GM12891 (cell line): ENCODE results near the gene GALNT18.

Source experiments
- DNase-seq: peaks from one replicate; pipeline ENCODE4 v3.0.0; 2011; ENCODE audit warnings: low spot score; ENCODE audit not compliant: insufficient read length
- FAIRE-seq: peaks from 2 replicates; lab custom pipeline; 2011; peaks lifted over from hg19 to GRCh38; lab: Jason Lieb, UNC
- PAX5 ChIP-seq: IDR thresholded peaks from 2 replicates; pipeline ENCODE4 v1.6.1; 2011; ENCODE audit warnings: low read length, moderate library complexity, mild to moderate bottlenecking; ENCODE audit not compliant: insufficient read depth, severe bottlenecking
- POLR2A ChIP-seq: IDR thresholded peaks from 2 replicates; pipeline ENCODE4 v1.6.1; 2011; ENCODE audit warnings: low read depth, low read length, control low read depth
- POLR2AphosphoS5 ChIP-seq: IDR thresholded peaks from 2 replicates; pipeline ENCODE4 v1.6.1; 2011; ENCODE audit warnings: low read depth, low read length, control low read depth
- POU2F2 ChIP-seq: IDR thresholded peaks from 2 replicates; pipeline ENCODE4 v1.6.1; 2011; ENCODE audit warnings: low read depth, mild to moderate bottlenecking, control low read depth, low read length, moderate library complexity
- SPI1 ChIP-seq: IDR thresholded peaks from 2 replicates; pipeline ENCODE4 v1.6.1; 2011; ENCODE audit warnings: low read depth, low read length, control low read depth
- TAF1 ChIP-seq: IDR thresholded peaks from 2 replicates; pipeline ENCODE4 v1.6.1; 2011; ENCODE audit warnings: low read depth, low read length, control low read depth

The GALNT18 gene

DNA sequence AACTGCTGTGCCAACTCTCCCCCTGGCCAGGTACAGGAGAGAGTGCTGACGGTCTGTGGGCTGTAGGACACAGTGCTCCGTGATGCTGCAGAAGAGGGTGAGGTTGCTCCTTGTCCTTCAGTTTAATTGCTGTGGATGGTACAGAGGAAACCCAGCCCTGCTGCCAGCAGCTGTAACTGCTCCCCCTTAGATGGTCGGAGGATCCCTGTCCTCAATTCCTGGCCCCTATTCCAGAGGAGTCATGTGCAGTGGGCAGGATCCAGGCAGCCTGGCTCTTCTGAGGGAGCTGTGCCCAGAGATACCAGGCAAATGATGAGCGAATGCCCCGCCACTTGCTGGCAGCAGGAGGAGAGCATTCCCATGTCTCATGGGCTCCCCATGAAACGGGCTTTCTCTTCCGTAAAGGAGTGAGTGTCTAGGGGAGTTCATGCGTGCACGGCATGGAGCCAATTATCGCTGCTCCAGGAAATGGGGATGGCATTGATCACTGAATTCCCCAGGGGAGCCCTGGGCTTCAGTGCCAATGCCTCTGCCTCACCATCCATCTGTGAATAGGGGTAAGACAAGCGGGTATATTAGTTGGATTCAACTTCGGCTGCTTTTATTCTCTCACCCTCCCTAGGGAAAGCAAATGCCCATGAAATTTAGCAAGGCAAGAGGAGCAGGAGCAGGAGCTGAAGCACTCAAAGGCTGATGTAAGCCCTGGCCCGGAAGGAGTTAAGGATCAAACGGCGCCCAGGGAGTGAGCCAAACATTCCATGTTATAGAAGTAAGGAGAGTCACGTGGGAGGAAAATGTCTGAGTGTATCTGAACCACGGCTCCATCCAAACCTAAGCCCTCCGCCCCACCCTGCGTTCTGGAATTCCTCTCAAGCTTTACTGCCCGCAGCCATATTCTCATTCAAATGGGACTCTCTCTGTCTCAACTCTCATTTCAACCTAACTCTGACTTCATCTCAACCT lies 217.8 kb downstream of the GALNT18 start:
- TF ChIP-seq POU2F2 (no peak), PAX5 (no peak), POLR2A (no peak), POLR2AphosphoS5 (no peak), SPI1 (no peak), TAF1 (no peak)
- FAIRE-seq (no peak), DNase-seq (no peak)

GRCh38 chr11:11401960-11402535 lies 219.8 kb downstream of the GALNT18 start:
- no peak for TF ChIP-seq POLR2AphosphoS5
- TF ChIP-seq POLR2A: no peak
- TF ChIP-seq TAF1: no peak
- no peak for TF ChIP-seq SPI1
- TF ChIP-seq POU2F2: no peak
- no peak for TF ChIP-seq PAX5
- no peak for FAIRE-seq

GRCh38 chr11:11400635-11401232 lies 221.1 kb downstream of the GALNT18 start:
- FAIRE-seq: no peak
- TF ChIP-seq POU2F2: no peak
- TF ChIP-seq TAF1: no peak
- no peak for TF ChIP-seq SPI1
- TF ChIP-seq POLR2AphosphoS5: no peak
- no peak for TF ChIP-seq POLR2A
- TF ChIP-seq PAX5: no peak
- no peak for DNase-seq

More at GRCh38 chr11:11401960-11402535, 219.8 kb downstream of the GALNT18 start:
- DNase-seq: no peak

DNA sequence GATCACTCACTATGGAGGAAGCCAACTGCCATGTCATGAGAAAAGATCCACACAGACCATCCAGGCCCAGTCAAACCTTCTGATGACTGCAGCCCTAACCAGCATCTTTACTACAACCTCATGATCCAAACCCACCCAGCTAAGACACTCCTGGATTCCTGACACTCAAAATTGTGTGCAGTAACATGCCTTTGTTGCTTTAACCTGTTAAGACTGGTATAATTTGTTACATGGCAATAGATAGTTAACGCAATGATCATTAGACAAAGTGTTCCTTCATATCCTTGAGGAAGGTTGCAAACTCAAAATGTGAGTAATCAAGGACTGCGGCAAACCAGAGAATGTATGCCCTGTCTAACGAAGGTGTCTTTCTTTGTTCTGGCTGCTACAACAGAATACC lies 221.7 kb downstream of the GALNT18 start:
- no peak for TF ChIP-seq POLR2AphosphoS5
- TF ChIP-seq SPI1: no peak
- no peak for TF ChIP-seq POU2F2
- no peak for TF ChIP-seq POLR2A
- no peak for TF ChIP-seq TAF1
- no peak for TF ChIP-seq PAX5
- no peak for FAIRE-seq
- no peak for DNase-seq

GRCh38 chr11:11397781-11398180 lies 224.0 kb downstream of the GALNT18 start:
- FAIRE-seq: no peak
- TF ChIP-seq SPI1: no peak
- TF ChIP-seq PAX5: no peak
- TF ChIP-seq POU2F2: no peak
- TF ChIP-seq POLR2AphosphoS5: no peak
- TF ChIP-seq TAF1: no peak
- TF ChIP-seq POLR2A: no peak
- DNase-seq: no peak

DNA sequence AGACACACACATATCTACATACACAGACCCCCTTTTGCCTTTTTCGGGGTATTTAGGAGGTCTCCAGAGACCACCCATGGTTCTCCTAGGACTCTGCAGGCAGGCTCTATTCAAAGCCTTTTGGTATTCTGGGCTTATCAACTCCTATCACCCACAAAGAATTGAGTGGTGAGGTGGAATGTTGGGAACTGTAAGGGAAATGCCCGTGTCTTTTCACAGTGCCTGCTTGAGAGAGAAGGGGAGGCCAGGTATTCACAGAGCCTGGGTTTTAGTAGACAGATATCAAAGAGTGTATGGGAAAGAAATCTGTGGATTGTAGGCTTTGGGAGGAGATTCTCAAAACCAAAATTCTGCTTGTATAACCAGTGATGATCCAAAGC lies 224.8 kb downstream of the GALNT18 start:
- no peak for TF ChIP-seq PAX5
- no peak for TF ChIP-seq POLR2A
- TF ChIP-seq TAF1: no peak
- TF ChIP-seq POLR2AphosphoS5: no peak
- no peak for TF ChIP-seq SPI1
- TF ChIP-seq POU2F2: no peak
- FAIRE-seq: no peak

GRCh38 chr11:11396301-11397035 lies 225.3 kb downstream of the GALNT18 start:
- FAIRE-seq (no peak), DNase-seq (no peak)
- TF ChIP-seq POLR2AphosphoS5: no peak
- TF ChIP-seq SPI1: no peak
- TF ChIP-seq POLR2A: no peak
- TF ChIP-seq PAX5: no peak
- no peak for TF ChIP-seq TAF1
- no peak for TF ChIP-seq POU2F2

More for the DNA sequence above, 224.8 kb downstream of the GALNT18 start:
- DNase-seq: no peak

DNA sequence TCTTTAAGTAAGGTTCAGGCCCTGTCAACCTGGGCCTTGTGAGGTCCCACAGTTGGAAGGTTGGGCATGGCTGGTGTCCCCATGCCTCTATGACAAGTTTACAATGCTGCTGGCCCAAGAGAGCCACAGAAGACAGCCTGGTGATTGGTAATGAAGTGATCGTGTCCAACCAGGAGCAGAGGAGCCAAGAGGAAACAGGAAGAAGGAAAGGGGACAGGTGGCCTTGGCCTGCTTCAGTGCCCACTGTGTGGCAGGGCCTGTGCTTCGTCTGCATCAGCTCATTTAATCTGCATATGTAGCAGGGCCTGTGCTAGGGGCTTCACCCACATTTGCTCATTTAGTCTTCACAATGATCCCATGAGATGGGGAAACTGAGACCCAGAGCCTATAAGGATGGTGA lies 226.7 kb downstream of the GALNT18 start:
- FAIRE-seq (no peak), DNase-seq (no peak)
- no peak for TF ChIP-seq TAF1
- TF ChIP-seq SPI1: no peak
- no peak for TF ChIP-seq POLR2A
- TF ChIP-seq POLR2AphosphoS5: no peak
- no peak for TF ChIP-seq PAX5
- no peak for TF ChIP-seq POU2F2

GRCh38 chr11:11394241-11394640 lies 227.6 kb downstream of the GALNT18 start:
- TF ChIP-seq POLR2A (no peak), POU2F2 (no peak), PAX5 (no peak), POLR2AphosphoS5 (no peak), TAF1 (no peak), SPI1 (no peak)
- no peak for DNase-seq
- FAIRE-seq: no peak
